Activated T-cell treated with anti-CD3 and anti-CD28 coated beads, Interleukin-2, amount 50 U/mL, for 1 hour (primary cell): ENCODE data around the gene MAP7D2.

ENCODE experiments used
- DNase-seq: peaks from one replicate; pipeline ENCODE4 v3.0.0-alpha.2; 2020

Gene MAP7D2

DNA sequence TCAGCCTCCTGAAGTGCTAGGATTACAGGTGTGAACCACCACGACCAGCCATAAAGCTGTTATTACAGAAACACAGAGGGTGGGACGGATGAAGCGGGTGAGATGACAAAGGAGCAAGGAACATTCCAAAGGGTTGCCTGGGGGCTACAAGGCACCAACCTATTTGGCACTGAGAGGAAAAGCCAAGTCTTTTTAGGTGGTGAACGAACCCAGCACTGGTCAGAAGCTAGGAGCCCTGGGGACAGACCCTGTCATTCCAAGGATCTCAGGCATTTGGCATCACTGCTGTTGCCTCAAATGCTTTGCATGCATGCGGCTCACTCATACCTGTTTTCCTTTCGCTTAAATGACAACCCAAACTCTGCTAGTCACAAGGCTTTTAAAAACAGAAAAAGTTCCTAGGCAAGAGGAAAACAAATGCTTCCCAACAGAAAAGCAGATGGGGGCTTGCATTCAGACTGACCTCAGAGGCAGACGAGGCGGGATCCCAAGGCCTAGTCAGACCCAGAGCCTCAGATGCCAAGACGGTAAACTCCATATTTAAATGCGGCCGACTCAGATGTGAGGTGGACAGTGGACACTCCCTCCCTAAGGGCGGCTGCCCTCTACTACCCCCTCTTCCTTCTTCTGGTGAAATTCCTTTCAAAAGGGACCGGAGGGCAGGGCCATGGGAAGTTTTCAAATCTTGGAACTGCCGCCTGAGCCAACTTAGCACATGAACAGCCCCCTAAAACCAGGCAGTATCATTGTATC, 4.5 kb downstream of the MAP7D2 start:
- DNase-seq: no peak

DNA sequence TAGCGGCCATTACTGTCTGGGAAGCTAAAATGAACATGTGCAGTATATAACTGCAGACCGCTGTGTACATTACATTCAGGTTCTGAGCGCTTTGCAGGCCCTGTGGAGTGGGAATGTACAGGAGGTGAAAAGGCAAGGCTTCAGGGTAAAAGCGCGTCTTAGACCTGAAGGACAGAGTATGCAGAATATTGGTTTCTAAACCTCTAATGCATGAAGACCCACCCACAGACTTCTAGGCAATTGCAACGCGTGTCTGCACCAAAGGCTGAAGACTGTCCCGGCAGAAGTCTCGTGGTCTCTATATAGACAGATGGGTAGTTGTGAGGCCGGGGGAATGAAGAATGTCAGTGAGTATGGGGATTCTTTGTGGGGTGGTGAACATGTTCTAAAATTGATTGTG, 5.4 kb downstream of the MAP7D2 start:
- DNase-seq: no peak

DNA sequence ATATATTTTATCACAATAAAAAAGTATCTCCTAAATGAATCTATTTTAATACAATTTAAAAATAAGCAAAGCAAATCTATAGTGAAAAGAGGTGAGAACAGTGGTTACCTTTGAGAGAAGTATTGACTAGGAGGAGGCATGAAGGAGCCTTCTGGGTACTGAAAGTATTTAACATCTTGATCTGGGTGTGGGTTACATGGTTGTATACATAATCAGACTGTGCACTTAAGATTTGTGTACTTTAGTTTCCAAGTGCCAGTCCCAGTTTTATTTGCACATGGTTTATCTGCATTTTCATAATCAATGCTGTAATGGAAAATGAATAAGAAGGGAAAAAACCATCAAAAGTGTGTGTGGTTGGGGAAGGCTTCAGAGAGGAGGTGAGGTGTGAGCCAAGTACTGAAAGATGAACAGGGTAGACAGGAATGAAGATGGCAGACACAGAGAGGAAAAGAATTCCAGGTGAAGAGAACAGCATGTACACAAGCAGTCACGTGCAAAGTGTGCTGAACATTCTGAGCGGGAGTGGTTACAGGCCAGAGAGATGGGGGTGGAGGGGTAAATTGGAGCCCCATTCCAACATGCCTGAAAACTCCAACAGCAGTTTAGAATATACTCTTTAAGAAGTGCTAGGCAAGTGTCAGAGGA, 14.6 kb downstream of the MAP7D2 start:
- no peak for DNase-seq

DNA sequence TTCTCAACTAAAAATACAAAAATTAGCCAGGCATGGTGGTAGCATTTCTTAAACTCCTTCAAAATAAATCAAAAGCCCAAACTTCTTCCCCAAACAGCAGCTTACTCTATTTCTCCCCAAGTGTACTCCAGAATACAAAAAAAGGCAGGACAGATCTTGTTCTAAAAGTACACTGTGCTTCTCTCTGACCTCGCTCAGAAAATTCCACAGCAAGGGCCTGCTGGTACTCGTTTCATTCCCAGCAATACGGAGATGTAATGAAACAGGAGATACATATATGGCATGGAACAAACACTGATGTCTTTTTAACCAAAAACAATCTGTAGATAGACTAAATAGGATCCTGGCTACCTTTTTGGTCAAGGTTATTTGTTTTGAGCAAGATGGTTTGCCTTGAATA, 25.2 kb downstream of the MAP7D2 start:
- no peak for DNase-seq

DNA sequence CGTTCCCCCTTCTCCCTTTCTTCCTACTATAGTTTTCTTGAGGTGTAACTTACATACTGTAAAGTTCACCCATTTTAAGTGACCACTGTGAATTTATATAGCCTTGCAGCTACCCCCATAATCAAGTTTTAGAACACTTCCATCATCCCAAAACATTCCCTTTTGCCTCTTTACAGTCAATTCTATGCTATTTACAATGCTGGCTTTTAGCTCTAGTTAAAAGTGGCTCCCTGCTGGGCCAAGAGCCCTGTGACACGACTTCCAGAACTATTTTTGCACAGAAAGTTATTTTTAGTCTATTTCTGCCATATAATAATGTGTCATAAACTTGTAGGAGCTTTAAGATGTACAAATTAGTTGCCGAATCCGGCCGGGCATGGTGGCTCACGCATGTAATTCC, 26.9 kb downstream of the MAP7D2 start:
- no peak for DNase-seq

DNA sequence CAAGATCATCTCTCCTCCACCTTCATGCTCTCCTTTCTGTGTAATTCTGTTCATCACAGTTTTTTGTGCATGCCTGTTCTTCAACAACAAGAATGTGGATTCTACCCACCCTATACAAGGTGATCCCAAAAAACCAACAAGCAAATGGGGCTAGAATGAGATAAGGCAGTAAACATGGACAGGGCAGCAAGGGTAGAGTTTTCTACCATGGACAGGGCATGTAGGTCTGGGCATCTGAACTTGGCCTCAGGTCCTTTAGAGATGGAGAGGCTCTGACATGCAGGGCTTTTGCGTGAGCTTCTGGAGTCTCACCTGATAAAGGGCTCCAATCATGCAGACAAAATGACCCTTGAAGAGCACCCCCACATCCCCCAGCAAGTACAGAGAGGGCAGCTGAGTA, 36.4 kb downstream of the MAP7D2 start:
- no peak for DNase-seq

DNA sequence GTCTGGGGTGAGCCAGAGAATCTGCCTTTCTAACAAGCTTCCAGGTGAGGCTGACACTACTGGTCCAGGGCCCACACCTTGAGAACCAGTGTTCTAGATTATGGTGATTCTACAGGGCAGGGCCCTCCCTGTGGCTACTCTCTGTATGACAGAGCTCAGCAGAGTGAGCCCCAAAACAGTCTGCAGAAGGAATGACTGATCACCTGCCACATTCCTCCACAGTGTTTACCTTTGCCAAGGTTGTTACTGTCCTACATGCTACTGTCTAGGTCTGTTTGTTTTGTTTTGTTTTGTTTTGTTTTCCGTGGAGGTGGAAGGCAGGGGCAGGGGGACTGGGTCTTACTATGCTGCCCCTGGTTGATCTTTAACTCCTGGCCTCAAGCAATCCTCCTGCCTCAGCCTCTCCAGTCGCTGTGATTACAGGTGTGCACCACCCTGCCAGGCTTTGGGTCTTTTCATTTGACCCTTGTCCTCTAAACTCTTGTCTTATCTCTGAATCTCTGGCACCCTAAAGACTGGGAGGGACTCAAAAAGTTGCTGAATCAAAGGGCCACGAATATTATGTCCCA, 45.1 kb downstream of the MAP7D2 start:
- DNase-seq: no peak

DNA sequence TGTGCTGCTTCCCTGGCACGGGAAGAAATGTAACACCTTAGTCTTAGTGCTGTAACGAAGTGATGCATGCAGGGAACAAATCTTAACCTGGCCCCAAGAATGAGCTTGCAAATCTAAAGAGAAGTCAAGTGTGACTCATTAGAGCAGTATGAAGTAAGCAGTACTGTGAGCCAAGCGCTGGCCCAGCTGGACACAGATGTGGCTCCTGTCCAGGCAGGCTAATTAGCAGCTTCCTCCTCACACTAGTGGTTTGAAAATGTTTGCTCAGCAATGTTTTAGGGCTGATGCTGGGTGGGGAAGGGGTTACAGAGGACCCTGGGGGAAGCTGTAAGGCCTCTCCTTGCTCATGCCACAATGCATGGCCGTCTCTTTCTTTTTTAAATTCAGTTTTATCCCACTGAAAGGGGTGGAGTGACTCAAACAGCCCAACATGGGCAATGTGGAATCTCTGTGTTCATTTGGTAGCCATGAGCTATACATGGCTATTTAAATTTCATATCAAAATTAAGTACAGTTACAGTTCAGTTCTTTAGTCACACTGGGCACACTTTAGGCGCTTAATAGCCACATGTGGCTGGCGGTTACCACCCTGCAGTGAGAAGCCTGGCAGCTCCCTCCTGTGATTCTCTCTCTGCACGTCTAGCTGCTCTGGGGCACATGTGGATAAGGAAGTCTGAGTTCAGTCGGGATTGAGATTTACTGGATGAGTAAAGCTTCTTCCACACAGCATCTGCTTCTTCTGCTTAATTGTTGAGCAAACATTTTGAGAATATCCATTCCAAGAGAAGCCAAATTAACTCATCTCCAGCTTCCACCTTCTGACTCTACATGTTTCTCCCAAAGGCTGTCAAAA, 48.8 kb downstream of the MAP7D2 start:
- no peak for DNase-seq

DNA sequence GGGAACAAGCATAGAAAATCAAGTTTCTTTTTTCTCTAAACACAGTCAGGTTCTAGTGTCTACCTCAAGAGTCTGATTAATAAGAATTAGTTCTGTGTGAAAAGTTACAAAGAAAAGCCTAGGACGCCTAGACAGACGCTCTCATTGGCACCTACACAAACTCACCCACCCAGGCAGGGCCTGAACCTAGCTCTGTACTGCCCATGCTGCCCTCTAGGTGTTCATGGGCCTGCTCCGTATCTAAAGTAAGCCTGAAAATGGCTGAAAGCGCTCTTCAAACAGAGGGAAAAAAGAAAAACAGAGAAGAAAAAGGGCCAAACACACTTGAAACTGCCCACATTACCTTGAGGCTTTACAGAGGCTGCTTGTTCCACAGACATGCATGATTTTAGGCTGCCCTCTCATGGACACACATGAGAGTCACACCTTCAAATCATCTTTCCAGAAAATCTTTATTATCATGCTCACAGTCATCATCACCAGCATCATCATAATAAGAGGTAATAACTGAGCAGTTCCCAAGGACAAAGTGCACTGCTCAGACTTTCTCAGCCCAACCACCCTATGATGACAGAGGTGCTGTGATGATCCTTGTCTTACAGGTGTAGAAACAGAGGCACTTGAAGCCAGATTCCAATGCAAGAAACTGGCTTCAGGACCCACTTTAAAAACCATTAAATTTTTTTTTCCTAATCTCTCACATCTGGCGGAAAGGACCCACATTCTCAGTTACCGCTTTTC, 49.6 kb downstream of the MAP7D2 start:
- DNase-seq: no peak

DNA sequence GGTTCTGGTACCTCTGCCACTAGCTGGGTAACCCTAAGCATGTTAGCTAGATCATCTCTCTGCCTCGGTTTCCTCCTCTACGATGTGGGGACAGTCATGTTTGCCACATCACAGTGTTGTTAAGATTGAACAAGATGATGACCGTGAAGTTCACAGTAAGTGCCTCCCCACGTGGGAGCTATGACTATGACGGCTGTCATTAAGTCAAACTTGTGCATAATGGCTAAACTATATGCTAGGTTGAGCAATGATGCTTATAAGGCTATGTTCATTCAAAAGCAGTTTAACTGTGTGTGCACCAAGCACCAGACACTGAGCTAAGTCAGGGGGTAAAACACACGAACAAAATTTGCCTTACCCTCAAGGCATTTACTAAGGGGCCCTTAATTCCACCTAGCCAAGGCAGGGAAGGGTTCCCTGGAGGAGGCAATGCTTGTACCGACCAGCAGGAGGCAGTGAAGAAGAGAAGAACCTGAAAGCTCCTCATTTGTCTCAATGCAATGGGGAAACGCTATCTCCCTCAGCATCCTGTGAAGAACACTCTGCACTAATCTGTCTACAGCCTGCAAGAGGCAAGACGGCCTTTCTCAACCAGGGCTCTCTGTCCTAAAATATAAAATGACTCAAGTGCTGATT, 52.9 kb downstream of the MAP7D2 start:
- no peak for DNase-seq

DNA sequence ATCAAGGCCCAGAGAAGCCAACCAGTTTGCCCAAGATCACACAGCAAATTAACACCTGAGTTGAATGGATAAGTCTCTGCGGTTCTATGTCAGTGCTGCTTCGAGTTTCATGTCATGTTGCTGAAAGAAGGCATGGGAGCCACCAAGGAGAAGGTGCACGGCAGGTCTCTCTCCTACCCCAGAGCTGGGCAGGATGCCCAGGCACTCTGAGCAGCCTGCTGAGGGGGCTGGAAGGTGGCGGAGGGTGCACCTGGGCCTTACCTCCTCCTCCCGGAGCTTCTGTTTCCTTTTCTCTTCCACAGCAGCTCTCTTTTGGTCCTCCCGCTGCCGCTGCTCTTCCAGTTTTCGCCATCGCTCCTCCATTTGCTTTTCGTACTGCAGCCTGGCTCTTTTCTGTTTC, 53.6 kb downstream of the MAP7D2 start:
- DNase-seq: no peak

DNA sequence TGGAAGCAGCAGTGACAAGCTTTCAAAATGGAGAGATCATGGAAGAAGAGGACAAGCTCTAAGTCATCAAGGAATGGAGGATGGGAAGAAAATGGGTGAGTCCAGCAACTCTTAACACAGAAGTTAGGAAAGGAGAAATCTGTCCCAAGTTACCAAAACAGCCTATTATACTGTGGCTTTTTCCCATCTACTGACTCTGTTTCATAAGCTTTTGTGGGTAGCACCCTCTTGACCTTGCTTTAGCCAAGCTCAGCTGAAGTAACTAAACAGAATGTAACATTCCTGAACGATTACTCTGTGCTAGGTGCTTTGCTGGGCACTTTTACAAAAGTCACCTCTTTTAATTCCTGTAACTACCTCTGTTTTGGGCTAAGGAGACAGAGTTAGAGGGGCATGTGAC, 54.9 kb downstream of the MAP7D2 start:
- DNase-seq: no peak

DNA sequence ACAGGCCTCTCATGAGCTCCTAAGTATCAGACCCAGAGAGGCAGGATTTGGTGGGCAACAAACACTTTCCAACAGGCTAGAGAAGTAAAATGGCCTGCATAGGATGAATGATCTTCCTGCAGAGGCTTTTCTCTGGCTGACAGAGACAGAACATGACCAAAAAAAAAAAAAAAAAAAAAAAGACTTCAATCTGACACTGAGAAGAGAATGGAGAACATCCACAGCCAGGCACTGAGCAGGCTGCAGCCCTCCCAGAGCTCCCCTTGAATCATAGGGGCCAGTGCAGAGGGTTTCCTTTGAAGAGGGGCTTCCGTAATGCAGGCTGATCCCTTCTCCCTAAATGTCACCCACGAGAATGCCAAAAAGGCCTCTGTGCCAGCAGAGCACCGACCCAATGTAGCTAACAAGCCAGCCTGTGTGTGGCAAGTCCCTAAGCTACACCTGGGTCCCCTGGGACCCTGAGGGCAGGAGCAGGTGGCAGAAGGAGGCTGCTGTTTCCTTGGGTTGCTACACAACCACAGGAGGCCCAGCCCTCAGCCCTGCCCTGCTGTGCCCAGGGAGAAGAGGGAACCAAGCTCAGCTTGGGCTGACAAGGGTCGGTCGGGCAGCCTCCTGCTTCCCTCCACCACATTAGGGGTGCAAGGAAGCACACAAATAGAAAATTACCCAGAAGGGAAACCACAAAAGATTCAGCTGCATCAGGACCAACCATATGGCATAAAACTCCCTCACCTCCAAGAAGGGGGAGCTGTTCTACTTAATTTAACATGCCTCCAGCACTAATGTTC, 55.6 kb downstream of the MAP7D2 start:
- no peak for DNase-seq

DNA sequence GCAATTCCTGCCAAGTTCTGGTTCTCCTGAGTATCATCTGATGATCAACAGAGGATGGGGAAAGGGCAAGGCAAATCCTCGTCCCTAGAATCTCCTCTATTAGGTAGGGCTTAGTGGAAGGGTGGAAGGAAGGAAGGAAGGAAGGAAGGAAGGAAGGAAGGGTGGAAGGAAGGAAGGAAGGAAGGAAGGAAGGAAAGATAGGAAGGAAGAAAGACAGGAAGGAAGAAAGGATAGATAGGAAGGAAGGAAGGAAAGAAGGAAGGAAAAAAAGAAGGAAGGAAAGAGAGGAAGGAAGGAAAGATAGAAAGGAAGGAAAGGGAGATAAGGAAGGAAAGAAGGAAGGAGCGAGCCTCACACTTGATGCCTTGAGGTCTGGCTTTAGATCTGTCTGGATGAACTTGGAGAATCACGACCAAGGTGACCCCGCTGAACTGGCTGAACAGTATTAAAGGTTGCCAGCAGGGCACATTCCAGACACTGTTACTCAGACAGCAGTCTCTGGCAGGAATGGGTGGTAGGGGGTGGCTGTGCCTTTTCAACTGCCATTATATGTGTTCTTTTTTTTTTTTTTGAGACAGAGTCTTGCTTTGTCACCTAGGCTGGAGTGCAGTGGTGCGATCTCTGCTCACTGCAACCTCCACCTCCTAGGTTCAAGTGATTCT, 57.1 kb downstream of the MAP7D2 start:
- no peak for DNase-seq

DNA sequence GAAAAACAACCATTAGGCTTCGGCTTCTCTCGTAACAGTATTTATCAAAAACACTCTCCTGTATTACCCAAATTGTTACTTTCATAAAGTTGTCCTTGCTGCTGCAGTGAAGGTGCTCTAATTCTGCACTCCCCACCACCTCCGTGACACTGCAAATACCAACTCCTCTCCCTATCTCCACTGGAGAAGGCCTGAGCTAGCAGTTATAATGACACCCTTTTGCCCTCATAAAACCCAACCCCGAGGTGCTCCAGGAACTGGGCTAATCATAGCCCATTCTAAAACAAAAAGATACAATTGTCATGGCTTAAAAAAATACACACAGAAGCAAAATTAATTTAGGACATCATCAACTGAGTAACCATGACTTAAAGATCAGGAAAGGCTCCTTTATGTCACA, 59.2 kb downstream of the MAP7D2 start:
- no peak for DNase-seq

DNA sequence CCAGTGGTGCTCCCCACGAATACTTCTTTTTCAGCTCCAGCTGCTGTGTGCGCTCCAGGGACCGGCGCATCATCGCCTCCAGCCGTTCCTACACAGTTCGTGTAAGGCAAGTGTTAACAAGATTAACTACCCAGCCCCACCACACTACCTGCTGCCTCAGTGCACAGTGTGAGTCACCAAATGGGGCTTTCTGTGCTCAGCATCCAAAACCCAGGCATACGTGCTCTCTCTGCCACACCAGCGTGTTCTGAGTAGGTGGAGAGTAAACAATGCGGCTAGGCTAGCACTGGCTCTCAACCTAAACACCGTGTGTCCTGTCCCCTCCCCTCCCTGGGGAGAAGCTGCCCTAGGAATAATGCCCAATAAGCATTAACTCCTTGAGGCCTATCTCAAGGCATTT, 60.0 kb downstream of the MAP7D2 start:
- DNase-seq: no peak

DNA sequence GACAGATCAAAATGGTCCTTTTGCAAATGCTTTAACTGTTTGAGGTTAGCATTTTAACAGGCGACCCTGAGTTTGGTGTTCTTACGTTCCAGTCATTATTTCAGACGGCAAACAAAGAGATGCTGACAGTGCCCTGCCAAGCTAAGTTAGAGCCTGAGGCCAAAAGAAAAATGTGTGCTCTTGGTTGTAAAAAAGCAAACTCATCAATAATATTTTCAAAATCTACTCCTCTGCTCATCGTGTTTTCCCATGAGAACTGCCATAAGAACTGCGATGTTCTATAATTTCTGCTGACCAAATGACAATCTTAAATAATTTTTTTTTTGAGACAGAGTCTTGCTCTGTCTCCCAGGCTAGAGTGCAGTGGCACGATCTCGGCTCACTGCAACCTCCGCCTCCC, 63.2 kb downstream of the MAP7D2 start:
- no peak for DNase-seq

DNA sequence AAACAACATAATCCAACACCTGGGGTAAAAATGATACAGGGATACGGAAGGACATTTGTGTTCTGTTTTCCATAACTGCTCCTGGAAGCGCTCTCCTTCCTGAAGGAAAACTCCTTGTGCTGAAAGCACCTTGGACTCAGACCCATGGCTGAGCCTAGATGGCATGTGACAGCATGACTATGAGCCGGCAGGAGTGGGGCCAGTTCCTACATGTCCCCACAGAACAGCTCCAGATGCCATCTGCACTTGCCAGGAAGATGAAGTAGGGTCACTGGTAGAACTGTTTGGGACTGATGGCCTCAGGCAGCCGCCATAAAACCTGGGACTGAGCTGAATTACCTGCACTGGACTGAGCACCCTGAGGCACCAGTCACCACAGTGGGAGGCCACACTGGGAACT, 69.8 kb downstream of the MAP7D2 start:
- no peak for DNase-seq

DNA sequence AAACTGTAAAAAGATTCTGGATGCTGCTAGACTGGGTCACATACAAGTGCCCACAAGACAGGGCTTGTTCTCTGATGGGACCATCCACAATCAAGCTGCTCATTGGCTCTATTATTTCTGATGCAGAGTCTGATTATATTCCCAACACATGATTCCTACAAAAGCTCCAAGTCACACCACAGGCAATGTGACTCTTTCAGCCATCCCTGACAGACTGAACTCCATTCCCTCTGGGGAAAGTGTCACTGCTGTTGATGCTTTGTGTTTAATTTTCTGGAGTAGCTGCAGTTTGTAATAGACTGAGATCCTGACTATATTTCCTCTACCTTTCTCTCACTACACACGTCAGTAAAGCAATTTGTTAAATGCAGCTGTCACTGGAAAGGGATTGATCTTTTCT, 70.5 kb downstream of the MAP7D2 start:
- DNase-seq: no peak

DNA sequence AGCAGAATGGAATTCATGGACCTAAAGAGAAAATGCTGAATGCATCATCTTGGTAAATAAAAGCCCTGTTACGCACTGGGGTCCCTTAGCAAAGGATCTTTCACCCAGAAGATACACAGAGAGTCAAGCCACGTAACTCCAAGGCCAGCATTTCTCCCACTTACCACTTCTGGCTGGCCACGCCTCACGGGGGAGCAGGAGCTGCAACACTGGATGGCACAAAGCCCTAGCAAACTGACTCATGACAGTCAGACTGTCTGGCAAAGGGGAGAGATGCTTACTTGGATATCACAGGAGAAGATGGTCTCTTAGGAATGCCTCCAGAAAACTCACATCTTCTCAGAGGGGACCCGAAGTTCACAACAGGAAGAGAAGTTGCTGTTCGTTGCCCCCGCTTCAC, 74.5 kb downstream of the MAP7D2 start:
- DNase-seq: no peak

DNA sequence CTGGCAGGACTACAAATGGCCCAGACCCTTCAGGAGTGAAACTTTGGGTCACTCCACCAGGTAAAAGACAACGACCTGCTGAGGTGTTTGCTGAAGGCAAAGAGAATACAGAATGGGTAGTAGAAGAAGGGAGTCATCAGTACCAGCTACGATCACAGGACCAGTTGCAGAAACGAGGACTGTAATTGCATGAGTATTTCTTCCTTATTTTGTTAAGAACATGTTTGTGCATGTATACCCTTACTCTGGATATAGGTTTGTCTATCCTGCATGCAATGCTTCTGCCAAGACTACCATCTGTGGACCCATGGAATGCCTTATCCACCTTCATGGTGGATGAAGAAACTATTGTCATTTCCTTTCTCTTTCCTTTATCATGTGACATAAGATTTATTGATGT, 77.7 kb downstream of the MAP7D2 start:
- no peak for DNase-seq
